ENCODE data around the gene C11orf58.

The C11orf58 gene

DNA sequence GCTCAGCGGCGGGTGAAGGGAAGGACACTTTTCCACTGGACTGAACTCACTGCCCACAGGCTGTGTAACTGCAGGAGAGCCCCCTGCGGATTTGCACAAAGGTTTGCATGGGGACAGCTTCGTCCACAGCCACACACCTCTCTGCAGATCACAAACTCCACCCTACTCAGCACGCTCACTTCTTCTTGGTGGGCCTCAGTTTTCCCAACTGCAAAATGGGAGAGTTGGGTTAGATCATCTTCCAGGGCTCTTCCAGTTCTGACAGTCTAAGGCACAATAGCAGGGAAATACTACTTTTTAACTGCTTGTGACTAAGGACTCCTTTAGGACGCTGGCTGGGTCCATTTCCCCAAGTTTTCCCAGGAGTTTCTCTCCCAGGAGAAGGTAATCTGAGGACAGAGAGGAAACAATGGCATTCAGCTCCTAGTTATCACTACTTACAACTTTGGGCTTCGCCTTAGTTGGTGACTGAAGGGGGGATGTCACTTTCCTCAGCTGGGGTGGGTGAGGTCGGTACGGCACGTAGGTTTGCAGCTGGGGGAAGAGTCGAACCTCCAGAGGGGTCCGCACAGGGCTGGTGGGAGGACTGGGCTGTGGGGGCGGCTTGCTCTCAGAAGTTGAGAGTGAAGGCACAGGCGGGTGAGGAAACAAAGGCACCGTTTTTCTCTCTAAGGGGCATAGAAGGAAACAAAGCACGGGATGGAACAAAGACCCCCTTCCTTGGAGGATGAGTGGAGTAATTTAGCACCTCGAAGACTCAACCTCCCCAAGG lies 55.8 kb downstream of the C11orf58 start:
- H3K4me2 ChIP-seq (ENCODE audit: low read depth, low read length) = no peak overlapping the region
- DNase-seq = no peak
- H2AFZ ChIP-seq (ENCODE audit: low read length) = no peak overlapping the region
- no peaks in the 10 kb centered on the region for H4K20me1 ChIP-seq (ENCODE audit: insufficient read depth, low read length)
- no peak overlapping the region for H3K4me3 ChIP-seq (ENCODE audit: low read length)
- H3K36me3 ChIP-seq (replicated peaks; ENCODE audit: insufficient read depth, low read length) = no peaks in the 10 kb centered on the region
- no peaks in the 10 kb centered on the region for H3K9me3 ChIP-seq (replicated peaks; ENCODE audit: insufficient read depth, low read length)
- H3K79me2 ChIP-seq (ENCODE audit: low read length) = no peaks in the 10 kb centered on the region
- TF ChIP-seq EZH2phosphoT487 (IDR thresholded peaks at IDR 0.05; ENCODE audit: low read length) (no peak), CTCF (IDR thresholded peaks at IDR 0.05; ENCODE audit: low read length) (no peak), EZH2 (optimal IDR thresholded peaks at IDR 0.05; ENCODE audit: low read depth, low read length) (no peak)
- no peak overlapping the region for H3K27ac ChIP-seq (ENCODE audit: low read length)
- no peaks in the 10 kb centered on the region for H3F3A ChIP-seq (ENCODE audit: insufficient read depth, low read length)
- no peaks in the 10 kb centered on the region for H3K4me1 ChIP-seq (ENCODE audit: low read length)
- no peaks in the 10 kb centered on the region for H3K27me3 ChIP-seq (replicated peaks; ENCODE audit: insufficient read depth, low read length)
- H3K9ac ChIP-seq (ENCODE audit: low read length) = no peak overlapping the region
- no peaks in the 10 kb centered on the region for H3K9me2 ChIP-seq (replicated peaks; ENCODE audit: insufficient read depth, low read length)

GRCh38 chr11:16795146-16795545 lies 56.7 kb downstream of the C11orf58 start:
- DNase-seq = no peak
- Histone ChIP-seq H3K36me3 (replicated peaks; ENCODE audit: insufficient read depth, low read length) (no peaks in the 10 kb centered on the region), H4K20me1 (ENCODE audit: insufficient read depth, low read length) (no peaks in the 10 kb centered on the region), H3K9me2 (replicated peaks; ENCODE audit: insufficient read depth, low read length) (no peaks in the 10 kb centered on the region), H3K79me2 (ENCODE audit: low read length) (no peaks in the 10 kb centered on the region), H3K4me3 (ENCODE audit: low read length) (no peak overlapping the region), H3K27ac (ENCODE audit: low read length) (no peak overlapping the region), H3K4me2 (ENCODE audit: low read depth, low read length) (no peak overlapping the region), H3K9me3 (replicated peaks; ENCODE audit: insufficient read depth, low read length) (no peaks in the 10 kb centered on the region), H3K4me1 (ENCODE audit: low read length) (no peaks in the 10 kb centered on the region), H3F3A (ENCODE audit: insufficient read depth, low read length) (no peaks in the 10 kb centered on the region), H3K9ac (ENCODE audit: low read length) (no peak overlapping the region), H3K27me3 (replicated peaks; ENCODE audit: insufficient read depth, low read length) (no peaks in the 10 kb centered on the region), H2AFZ (ENCODE audit: low read length) (no peak overlapping the region)
- TF ChIP-seq CTCF (IDR thresholded peaks at IDR 0.05; ENCODE audit: low read length) (no peak), EZH2phosphoT487 (IDR thresholded peaks at IDR 0.05; ENCODE audit: low read length) (no peak), EZH2 (optimal IDR thresholded peaks at IDR 0.05; ENCODE audit: low read depth, low read length) (no peak)

DNA sequence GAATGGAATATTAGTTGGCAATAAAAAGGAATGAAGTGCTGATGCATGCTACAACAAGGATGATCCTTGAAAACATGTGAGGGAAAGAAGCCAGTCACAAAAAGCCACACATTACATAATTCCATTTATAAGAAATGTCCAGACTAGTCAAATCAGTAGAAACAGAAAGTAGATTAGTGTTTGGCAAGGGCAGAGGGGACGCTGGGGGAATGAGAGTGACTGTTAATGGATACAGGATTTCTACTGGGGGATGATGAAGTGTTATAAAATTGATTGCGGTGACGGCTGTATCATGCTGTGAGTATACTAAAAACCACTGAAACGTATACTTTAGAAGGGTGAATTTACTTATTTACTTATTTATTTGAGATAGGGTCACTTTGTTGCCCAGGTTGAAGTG lies 57.9 kb downstream of the C11orf58 start:
- Histone ChIP-seq H3K27me3 (replicated peaks; ENCODE audit: insufficient read depth, low read length) (no peaks in the 10 kb centered on the region), H3K27ac (ENCODE audit: low read length) (no peak overlapping the region), H3K79me2 (ENCODE audit: low read length) (no peaks in the 10 kb centered on the region), H3K36me3 (replicated peaks; ENCODE audit: insufficient read depth, low read length) (no peaks in the 10 kb centered on the region), H3K9ac (ENCODE audit: low read length) (no peak overlapping the region), H3K9me3 (replicated peaks; ENCODE audit: insufficient read depth, low read length) (no peaks in the 10 kb centered on the region), H3F3A (ENCODE audit: insufficient read depth, low read length) (no peaks in the 10 kb centered on the region), H3K4me2 (ENCODE audit: low read depth, low read length) (no peak overlapping the region), H4K20me1 (ENCODE audit: insufficient read depth, low read length) (no peaks in the 10 kb centered on the region), H3K9me2 (replicated peaks; ENCODE audit: insufficient read depth, low read length) (no peaks in the 10 kb centered on the region), H3K4me3 (ENCODE audit: low read length) (no peak overlapping the region), H3K4me1 (ENCODE audit: low read length) (no peaks in the 10 kb centered on the region), H2AFZ (ENCODE audit: low read length) (no peak overlapping the region)
- DNase-seq = no peak
- TF ChIP-seq EZH2phosphoT487 (IDR thresholded peaks at IDR 0.05; ENCODE audit: low read length) (no peak), EZH2 (optimal IDR thresholded peaks at IDR 0.05; ENCODE audit: low read depth, low read length) (no peak), CTCF (IDR thresholded peaks at IDR 0.05; ENCODE audit: low read length) (no peak)
